GM18951 (cell line): Measurements from ENCODE around the gene DGKD.

Experiments
- POLR2A ChIP-seq: IDR thresholded peaks from 4 replicates; pipeline ENCODE4 v1.6.1; 2011; ENCODE audit warnings: mild to moderate bottlenecking; ENCODE audit not compliant: insufficient read length, insufficient read depth; ENCODE audit errors: extremely low read depth
- in situ Hi-C: fragments of 300-500 bp; cut with MboI; formaldehyde crosslinking; loops from one replicate; pipeline ENCODE4 v1.12.0; 2022; ENCODE audit warnings: low sequenced_read_pairs, mixed read lengths, inconsistent platforms; ENCODE audit not compliant: unreplicated experiment

DGKD gene

GRCh38 chr2:233375490-233376314 lies 21.4 kb downstream of the DGKD start:
- no peak for TF ChIP-seq POLR2A
- in situ Hi-C loops, result no loop called here

GRCh38 chr2:233379034-233379433 lies 24.7 kb downstream of the DGKD start:
- in situ Hi-C loops, result no loop called here
- TF ChIP-seq POLR2A, result no peak

DNA sequence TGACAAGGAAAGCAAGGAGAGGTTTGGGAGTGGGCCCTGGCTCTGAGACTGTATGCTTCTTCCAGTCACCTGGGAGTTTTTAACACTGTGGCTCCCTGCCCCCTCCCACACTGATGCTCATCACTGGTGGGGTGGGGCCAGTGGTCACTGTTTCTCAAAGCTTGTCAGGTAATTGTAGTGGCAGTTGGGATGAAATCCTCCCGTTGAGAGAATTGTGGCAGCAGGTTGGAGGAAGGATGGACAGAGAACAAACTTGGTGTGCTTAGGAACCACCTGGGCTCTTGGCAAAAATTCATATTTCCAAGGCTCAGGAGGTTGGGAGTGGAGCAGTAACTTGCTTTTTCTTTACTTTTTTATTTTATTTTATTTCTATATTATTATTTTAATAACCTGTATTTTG lies 25.1 kb downstream of the DGKD start:
- in situ Hi-C loops, result no loop called here
- TF ChIP-seq POLR2A, result no peak

- in situ Hi-C loops, result no loop called here
- peak; percentile 9 for TF ChIP-seq POLR2A
Observed at GRCh38 chr2:233380132-233380895, 26.0 kb downstream of the DGKD start.

DNA sequence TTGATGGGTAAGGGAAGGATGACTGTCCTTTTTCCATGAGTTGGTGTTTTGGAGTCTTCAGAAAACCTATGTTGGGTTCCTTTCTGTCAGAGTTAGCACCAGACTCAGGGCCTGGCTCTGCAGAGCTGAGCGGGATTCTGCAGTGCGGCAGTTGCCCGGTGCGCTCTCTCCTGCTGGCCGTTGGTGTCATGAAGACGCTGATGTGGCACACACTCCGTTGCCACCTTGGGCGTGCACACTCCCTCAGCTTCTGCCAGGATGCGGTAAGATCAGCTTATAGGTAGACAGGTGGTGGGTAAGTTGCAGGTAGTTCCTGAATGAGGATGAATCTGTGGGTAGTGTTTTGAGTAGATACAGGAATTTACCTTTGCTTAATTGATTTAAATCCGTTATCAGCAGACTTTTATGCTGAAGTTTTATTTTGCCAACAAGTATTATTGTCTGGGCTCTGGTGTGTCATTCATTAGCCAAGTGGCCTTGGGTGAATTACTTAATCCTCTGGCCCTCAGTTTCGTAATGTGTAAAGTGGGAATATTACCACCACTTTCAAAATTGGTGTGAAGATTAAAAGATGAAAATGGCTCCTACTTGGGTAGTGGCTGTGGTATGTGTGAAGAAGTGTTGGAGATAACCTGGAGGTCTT lies 26.8 kb downstream of the DGKD start:
- in situ Hi-C loops, result no loop called here
- no peak for TF ChIP-seq POLR2A

DNA sequence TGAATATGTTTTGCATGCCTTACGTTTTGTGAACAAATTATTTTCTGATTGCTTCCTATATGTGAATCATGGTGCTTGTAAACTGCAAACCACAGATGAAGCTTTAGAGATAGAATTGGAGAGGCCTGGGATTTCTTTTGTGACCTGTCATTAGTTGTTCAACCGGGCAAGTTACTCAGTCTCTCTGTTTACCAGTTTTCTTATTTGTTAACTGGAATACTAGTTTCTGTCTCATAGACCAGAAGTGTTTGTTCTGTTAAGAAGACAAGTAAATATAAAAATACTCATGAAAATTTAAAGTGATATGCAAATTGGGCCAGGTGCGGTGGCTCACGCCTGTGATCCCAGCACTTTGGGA lies 27.3 kb downstream of the DGKD start:
- in situ Hi-C loops, result no loop called here
- TF ChIP-seq POLR2A, result no peak

DNA sequence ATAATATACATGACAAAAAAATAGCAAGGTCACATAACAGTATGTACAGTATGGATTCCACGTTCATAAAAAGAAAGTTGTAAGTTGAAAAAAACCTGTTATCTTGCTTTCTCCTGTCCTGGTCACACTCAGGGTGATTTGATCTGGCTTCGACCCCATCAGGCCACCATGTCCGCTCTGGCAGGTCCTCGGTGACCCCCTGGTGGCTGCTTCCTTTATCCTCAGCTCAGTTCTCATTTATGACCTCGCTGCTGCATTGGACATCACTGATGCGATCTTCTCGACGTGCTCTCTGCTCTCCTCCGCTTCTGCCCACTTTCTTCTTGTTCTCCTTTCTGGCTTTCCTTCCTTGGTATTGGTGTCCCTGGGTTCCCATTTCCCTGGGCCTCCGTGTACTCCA lies 29.7 kb downstream of the DGKD start:
- TF ChIP-seq POLR2A, result no peak
- in situ Hi-C loops, result no loop called here

- peak; percentile 28 for TF ChIP-seq POLR2A
- in situ Hi-C loops, result no loop called here
Observed at GRCh38 chr2:233384811-233385488, 30.7 kb downstream of the DGKD start.

DNA sequence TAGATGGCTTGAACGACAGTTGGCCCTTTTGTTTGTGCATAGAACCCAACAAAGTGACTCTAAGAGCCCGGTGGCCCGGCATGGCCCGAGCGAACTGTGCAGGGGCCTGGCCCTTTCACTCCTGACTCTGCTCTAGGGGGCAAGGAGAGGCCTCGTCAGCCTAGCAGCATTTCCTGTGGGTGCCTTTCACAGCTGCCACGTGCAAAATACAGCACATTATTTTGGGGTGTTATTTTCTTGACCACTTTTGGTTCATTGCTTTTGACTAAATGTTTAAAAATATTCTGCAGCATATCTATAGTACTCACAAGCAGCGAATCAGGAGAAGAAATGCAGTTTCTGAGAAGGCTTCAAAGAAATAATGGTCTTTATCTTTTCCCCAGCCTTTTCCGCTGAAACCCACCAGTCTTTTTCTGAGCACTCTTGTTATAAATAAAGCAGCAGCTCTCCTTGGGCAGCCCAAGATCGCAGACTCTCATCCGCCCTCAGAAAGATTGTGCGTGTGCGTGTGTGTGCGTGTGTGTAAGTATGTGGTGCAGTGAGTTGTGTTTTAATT lies 31.3 kb downstream of the DGKD start:
- peak; percentile 34 for TF ChIP-seq POLR2A
- in situ Hi-C loops, result no loop called here

GRCh38 chr2:233386382-233387041 lies 32.2 kb downstream of the DGKD start:
- in situ Hi-C loops, result no loop called here

DNA sequence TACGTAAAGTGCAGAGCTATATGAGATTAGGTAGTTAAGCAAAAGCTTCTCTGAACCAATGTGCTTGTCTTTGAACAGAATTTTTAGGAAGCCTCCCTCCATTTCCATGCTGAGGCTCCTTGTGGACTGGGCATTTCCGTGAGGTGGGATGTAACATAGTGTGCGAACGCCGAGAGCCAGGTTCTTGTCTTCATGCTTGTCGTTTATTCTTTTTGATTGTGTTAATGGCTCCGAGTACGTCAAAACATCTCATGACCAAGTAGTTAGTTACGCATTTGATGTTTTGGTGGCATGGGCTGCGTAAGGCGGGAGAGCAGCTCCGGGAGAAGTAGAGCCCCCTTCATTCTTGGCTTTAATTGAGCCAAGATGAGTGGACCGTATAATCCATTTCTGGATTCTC lies 32.9 kb downstream of the DGKD start:
- in situ Hi-C loops, result no loop called here
- TF ChIP-seq POLR2A, result no peak

More at GRCh38 chr2:233386382-233387041, 32.2 kb downstream of the DGKD start:
- TF ChIP-seq POLR2A, result no peak
